NCI-H82 treated with DMSO at 0.1 percent for 48 hours (cell line): Measurements from ENCODE around the gene NOLC1.
A peak's percentile ranks its signal among the peaks of the same experiment; 100 is the strongest.
"Not testable (repeated sequence)": the region's sequence is repeated elsewhere in the genome, so short reads cannot be mapped to it uniquely, and the experiment has no call there.

Source experiments
- DNase-seq: peaks from one replicate; lab custom pipeline; 2025; ENCODE audit not compliant: unreplicated experiment; lab: John Stamatoyannopoulos, UW

Gene NOLC1

GRCh38 chr10:102153093-102153620 lies 968 bp downstream of the NOLC1 start:
- no peak for DNase-seq

DNA sequence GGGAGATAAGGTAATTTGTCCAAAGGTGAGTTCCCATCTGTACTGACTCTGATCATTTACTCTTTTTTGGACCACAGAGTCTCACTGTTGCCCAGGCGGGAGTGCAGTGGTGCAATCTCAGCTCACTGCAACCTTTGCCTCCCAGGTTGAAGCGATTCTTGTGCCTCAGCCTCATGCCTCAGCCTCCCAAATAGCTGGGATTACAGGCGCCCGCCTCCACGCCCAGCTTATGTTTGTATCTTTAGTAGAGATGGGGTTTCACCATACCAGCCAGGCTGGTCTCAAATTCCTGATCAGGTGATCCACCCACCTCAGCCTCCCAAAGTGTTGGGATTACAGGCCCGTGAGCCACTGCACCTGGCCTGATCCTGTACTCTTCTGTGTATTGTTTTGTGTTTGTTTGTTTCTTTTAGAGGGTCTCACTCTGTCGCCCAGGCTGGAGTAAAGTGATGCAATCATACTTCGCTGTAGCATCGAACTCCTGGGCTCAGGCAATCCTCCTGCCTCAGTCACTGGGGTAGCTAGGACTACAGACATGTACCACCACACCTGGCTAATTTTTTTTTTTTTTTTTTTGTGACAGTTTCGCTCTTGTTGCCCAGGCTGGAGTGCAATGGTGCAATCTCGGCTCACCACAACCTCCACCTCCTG lies 2.4 kb downstream of the NOLC1 start:
- DNase-seq = no peak

DNA sequence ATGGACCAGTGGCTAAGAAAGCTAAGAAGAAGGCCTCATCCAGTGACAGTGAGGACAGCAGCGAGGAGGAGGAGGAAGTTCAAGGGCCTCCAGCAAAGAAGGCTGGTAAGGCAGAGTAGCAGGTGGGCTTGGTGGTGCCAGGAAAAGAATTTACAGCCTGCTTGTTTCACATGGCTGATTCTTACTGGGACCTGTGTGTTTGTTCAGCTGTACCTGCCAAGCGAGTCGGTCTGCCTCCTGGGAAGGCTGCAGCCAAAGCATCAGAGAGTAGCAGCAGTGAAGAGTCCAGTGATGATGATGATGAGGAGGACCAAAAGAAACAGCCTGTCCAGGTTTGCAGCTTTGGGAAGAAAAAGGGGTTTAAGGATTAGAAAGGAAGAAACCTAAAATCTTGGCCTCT lies 5.0 kb downstream of the NOLC1 start:
- no peak for DNase-seq

GRCh38 chr10:102159051-102159597 lies 6.9 kb downstream of the NOLC1 start:
- no peak for DNase-seq

- DNase-seq = no peak
These were observed 7.6 kb downstream of the NOLC1 start for GRCh38 chr10:102159831-102160230.

DNA sequence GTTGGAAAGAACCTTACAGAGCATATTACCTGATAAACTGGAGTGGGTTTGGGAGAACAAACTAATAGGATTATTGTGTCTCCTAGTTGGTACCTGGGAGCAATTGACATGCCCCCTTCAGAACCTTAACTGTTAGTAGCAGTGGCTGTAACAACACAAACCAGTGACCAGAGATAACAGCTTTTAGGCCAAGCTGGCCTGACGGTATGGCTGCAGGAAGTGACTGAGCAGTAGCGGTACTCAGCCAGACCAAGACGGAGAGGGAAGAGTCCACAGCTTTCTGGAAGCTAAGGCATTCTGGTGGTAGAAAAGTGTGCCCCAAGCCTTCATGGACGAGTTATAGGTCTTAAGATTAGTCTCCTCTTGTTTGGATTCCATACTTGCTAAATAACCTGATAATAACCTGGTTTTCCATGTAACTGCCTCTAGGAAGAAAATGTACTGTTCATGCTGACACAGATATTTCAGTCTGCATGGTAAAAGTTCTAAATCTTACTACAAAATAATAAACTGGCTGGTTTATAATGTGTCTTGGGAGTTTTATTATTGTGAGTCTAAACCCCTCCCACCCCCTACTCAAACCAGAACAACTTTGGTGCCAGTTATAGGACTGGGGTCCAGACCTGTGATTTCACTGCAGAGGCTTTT lies 11.3 kb downstream of the NOLC1 start:
- no peak for DNase-seq

- no peak for DNase-seq
These were observed 15.7 kb downstream of the NOLC1 start for GRCh38 chr10:102167861-102168260.

DNA sequence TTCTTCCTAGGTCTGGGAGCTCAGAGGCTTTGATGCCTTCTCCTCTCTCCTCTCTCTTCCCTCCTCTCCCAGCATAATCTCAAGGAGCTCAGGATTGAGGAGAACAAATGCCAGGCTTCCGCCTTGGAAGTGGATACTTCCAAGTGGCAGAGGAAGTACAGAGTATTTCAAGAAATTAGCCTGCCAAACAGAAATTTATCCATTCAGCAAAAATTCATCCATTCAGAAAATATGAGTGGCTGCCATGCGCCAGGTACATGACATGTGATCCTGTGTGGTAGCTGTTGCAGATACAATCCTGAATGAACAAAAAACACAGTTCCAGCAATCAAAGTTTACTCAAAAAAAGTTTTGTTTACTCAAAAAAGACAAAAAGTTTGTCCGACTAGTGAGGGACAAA lies 18.4 kb downstream of the NOLC1 start:
- no peak for DNase-seq

GRCh38 chr10:102172288-102172687 lies 20.1 kb downstream of the NOLC1 start:
- DNase-seq = no peak

DNA sequence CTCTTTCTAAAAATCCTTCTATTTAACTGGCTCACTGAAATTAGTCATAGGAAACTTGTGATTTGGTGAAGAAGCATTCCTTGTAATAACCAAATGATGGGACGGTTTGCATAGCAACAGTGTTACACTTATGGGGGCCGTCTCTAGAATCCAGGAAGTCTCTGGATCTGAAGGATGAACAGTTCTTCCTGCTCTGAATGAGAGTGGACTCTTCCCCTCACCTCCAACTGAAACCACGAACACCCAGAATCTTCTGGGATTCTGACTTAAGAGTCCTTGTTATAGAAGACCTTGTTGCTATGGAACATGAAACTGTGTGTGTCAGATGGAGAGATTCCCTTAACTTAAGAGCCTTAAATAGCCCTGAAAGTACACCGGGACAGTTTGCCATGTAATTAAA lies 23.2 kb downstream of the NOLC1 start:
- DNase-seq = no peak

DNA sequence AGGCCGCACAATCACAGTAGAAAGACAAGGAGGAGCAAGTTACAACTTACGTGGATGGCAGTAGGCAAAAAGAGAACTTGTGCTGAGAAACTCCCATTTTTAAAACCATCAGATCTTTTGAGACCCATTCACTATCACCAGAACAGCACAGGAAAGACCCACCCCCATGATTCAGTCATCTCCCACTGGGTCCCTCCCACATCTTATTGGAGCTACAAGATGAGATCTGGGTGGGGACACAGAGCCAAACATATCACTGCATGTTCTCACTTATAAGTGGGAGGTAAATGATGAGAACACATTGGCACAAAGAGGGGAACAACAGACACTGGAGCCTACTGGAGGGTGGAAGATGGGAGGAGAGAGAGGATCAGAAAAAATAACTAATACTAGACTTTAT lies 32.4 kb downstream of the NOLC1 start:
- no peak for DNase-seq

DNA sequence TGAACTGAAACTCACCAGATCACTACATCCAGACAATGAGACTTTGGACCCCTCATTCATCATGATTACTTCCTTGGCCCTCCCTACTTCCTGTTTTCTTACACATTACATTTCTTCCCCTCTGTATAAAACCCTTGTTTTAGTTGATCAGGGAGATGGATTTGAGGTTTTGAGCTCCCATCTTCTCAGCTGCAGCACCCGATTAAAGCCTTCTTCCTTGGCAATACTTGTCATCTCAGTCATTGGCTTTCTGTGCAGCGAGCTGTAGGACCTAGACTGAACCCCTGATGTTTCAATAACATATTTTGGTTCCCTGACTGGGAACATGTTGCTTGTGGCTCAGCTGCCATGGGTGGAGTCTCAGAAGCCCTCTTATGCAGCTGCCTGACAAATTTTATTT lies 33.1 kb downstream of the NOLC1 start:
- DNase-seq = no peak

DNA sequence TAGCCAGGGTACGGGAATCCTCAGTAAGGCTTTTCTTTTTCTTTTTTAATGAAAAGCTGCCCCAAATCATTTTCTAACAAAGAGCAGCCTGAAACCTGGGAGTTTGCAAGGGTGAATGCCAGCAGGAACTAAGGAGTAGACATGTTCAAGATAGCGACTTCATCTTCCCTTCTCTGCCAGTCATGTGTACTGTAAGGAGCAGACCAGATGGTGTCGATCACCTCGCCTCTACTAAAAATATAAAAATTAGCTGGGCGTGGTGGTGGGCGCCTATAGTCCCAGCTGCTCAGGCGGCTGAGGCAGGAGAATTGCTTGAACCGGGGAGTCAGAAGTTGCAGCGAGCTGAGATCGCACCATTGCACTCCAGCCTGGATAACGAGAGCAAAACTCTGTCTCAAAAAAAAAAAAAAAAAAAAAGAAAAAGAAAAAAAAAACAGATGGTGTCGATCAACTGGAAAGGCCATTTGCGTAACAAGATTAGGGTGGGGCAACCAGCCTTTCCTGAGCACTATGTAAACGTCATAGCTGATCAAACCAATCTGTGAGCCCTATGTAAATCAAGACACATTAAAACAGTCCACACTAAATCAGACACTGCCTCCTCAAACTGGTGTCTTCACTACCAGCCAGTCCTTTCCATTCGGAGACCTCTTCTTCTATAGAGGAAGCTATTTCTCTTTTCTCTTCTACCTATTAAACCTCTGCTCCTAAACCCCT lies 33.8 kb downstream of the NOLC1 start:
- DNase-seq = peak; percentile 9

DNA sequence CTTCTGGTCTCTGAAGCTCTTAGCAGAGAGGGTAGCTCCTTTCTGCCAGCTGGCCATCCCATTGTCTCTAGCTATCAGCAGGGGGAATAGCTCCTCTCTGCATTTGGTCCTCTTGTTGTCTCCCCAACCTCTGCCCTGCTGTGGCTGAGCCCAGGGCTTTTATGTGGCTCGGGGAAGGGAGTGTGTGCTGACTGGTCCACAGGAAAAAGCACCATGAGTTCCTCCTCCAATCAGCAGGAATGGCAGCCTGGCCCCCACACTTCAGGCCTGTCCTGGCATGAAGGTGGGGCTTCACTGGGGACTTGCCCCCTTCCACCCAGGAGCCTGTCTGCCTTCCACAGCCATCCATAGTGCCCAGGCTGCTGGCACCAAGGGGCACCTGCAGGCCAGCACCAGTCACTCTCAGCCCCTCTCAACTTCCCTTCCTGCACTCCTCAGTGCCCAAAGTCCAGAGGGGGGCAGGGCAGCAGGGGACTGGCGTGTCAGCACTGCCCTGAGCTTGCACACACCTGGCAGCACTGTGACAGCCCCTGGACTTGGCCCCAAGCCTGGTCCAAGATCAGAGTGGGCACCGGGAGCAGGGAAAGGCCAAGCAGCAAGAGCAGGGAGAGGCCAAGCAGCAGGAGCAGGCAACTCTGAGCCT lies 36.2 kb downstream of the NOLC1 start:
- DNase-seq = no peak

GRCh38 chr10:102188941-102189898 lies 37.0 kb downstream of the NOLC1 start:
- not testable (repeated sequence) for DNase-seq

- no peak for DNase-seq
These were observed 39.8 kb downstream of the NOLC1 start for GRCh38 chr10:102191956-102192355.

- no peak for DNase-seq
These were observed 43.2 kb downstream of the NOLC1 start for GRCh38 chr10:102195296-102195870.

DNA sequence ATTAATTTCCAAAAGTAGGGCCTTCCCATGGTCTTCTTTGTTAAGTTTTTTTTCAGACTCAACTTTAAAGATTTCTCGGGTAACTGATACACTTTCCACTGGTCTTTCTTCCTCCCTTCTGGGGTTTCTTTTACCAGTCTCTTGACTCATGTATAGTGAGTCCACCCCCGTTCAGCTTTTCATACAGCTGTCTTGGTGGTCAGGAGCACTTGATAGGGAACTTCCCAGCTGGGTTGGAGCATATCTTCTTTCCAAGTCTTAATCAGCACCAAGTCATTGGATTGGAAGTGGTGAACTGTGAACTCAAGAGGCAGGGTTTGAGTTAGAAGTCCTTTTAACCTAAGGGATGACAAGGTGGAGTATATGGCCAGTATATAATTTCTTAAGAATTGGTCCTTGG lies 44.7 kb downstream of the NOLC1 start:
- DNase-seq = no peak

DNA sequence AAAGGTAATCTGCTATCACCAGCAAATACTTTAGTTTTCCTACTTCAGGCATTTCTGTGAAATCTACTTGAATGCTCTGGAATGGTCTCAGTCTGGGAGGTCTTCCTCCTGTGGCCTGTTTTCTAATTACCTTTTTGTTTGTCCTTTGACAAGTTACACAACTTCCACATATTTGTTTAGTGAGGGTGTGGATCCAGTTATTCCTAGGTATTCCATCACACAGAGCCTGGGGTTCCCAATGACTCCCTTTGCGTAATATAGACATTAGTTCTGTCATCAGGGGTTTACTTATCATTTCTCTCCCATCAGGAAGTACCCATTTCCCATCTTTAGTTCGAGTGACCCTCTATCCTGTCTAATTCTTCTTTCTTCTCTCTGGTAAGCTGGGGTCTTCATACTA lies 45.8 kb downstream of the NOLC1 start:
- no peak for DNase-seq
